H1 (cell line): ENCODE results near the gene GTF3C5. TPM values are rescaled to one million over a fixed set of nuclear protein-coding genes. Genes with fewer than 3 reads are reported as not detected.

Source experiments
- CTCF ChIA-PET: fragments of 300-600 bp; sonication (Branson Sonifier 250); formaldehyde crosslinking; loops from one replicate; lab custom pipeline; 2021; ENCODE audit not compliant: partially characterized antibody; lab: Charles Lee
- POLR2A ChIA-PET: fragments of 300-600 bp; sonication (Branson Sonifier 250); formaldehyde crosslinking; loops from one replicate; lab custom pipeline; 2021; ENCODE audit warnings: inconsistent platforms; ENCODE audit not compliant: partially characterized antibody; lab: Charles Lee
- DNase-seq, 2 experiments: peaks; one replicate each; pipeline versions ENCODE4 v3.0.0 to v3.0.0-alpha.2; 2010 to 2022; ENCODE audit warnings: low spot score in 2 of 2, low read depth in 1 of 2, mixed read lengths in 1 of 2
- FAIRE-seq: peaks from 2 replicates; lab custom pipeline; 2011; peaks lifted over from hg19 to GRCh38; lab: Jason Lieb, UNC
- H2AFZ ChIP-seq: 2 replicates; pipeline ENCODE4 v1.8.1; 2012; ENCODE audit warnings: low read length, inconsistent platforms
- H2AK5ac ChIP-seq: 2 replicates; pipeline ENCODE4 v1.6.1; 2013; ENCODE audit warnings: low read depth, low read length
- H2BK120ac ChIP-seq: replicated peaks from 2 replicates; pipeline ENCODE3; 2013; ENCODE audit warnings: low read depth, low read length, inconsistent platforms
- H2BK12ac ChIP-seq: 2 replicates; pipeline ENCODE4 v1.6.1; 2013; ENCODE audit warnings: low read depth, low read length
- H2BK15ac ChIP-seq: 2 replicates; pipeline ENCODE4 v1.6.1; 2013; ENCODE audit warnings: low read length
- H2BK20ac ChIP-seq: 2 replicates; pipeline ENCODE4 v1.6.1; 2013; ENCODE audit warnings: low read length
- H2BK5ac ChIP-seq: 2 replicates; pipeline ENCODE4 v1.6.1; 2013; ENCODE audit warnings: low read depth, low read length
- H3K14ac ChIP-seq: 2 replicates; pipeline ENCODE4 v1.6.1; 2013; ENCODE audit warnings: inconsistent platforms; ENCODE audit not compliant: insufficient read length
- H3K18ac ChIP-seq: 2 replicates; pipeline ENCODE4 v1.6.1; 2013; ENCODE audit warnings: low read length; ENCODE audit errors: extremely low read depth
- H3K23ac ChIP-seq: 2 replicates; pipeline ENCODE4 v1.6.1; 2013; ENCODE audit warnings: inconsistent platforms; ENCODE audit not compliant: insufficient read length
- H3K23me2 ChIP-seq: 2 replicates; pipeline ENCODE4 v1.6.1; 2013; ENCODE audit warnings: low read depth, low read length
- H3K27ac ChIP-seq: 2 replicates; pipeline ENCODE4 v1.6.1; 2011; ENCODE audit warnings: low read depth, low read length, inconsistent platforms
- H3K27me3 ChIP-seq, 4 experiments: replicated peaks in 1 of 4; 1 replicate in 1 of 4; 2 replicates in 3 of 4; pipeline versions ENCODE4 v1.6.1 to v1.8.1; 2011 to 2013; ENCODE audit warnings: low read length in 3 of 4, mild to moderate bottlenecking in 3 of 4, inconsistent platforms in 2 of 4, mixed read lengths in 2 of 4, moderate library complexity in 1 of 4; ENCODE audit not compliant: control insufficient read depth in 3 of 4, insufficient read depth in 3 of 4; ENCODE audit errors: extremely low read depth in 1 of 4
- H3K36me3 ChIP-seq, 4 experiments: 2 replicates each; pipeline versions ENCODE4 v1.6.1 to v1.8.1; 2011 to 2013; ENCODE audit warnings: mild to moderate bottlenecking in 4 of 4, low read length in 3 of 4, moderate library complexity in 2 of 4, control low read depth in 1 of 4, inconsistent platforms in 1 of 4; ENCODE audit not compliant: insufficient read depth in 4 of 4, control insufficient read depth in 2 of 4
- H3K4ac ChIP-seq: replicated peaks from 2 replicates; pipeline ENCODE3; 2013; ENCODE audit warnings: low read length, low read depth, mixed read lengths, inconsistent platforms; ENCODE audit not compliant: insufficient read length
- H3K4me1 ChIP-seq, 4 experiments: replicated peaks in 1 of 4; 1 replicate in 1 of 4; 2 replicates in 3 of 4; pipeline versions ENCODE4 v1.6.1 to v1.8.1; 2011 to 2013; ENCODE audit warnings: low read length in 3 of 4, inconsistent platforms in 2 of 4, mixed read lengths in 1 of 4; ENCODE audit not compliant: insufficient read depth in 4 of 4, control insufficient read depth in 3 of 4
- H3K4me2 ChIP-seq, 2 experiments: 2 replicates each; pipeline versions ENCODE4 v1.6.1 to v1.8.1; 2011 to 2013; ENCODE audit warnings: low read depth in 2 of 2, low read length in 2 of 2, control low read depth in 1 of 2, inconsistent platforms in 1 of 2, mild to moderate bottlenecking in 1 of 2; ENCODE audit not compliant: insufficient read depth in 1 of 2
- H3K4me3 ChIP-seq, 4 experiments: fragments of 200-600, 300-600 bp in 1 of 4; sonication (generic), shearing (Covaris generic), sonication (Bioruptor Twin) in 1 of 4; 2 replicates each; pipeline versions ENCODE4 v1.5.1 to v1.8.1; 2011 to 2016; ENCODE audit warnings: low read length in 4 of 4, low read depth in 3 of 4, control low read depth in 2 of 4, inconsistent platforms in 2 of 4, mild to moderate bottlenecking in 2 of 4, mixed read lengths in 1 of 4, moderate library complexity in 1 of 4; ENCODE audit not compliant: insufficient read depth in 2 of 4; ENCODE audit errors: extremely low read depth in 1 of 4
- H3K56ac ChIP-seq: replicated peaks from 2 replicates; pipeline ENCODE3; 2013; ENCODE audit warnings: low read depth, mild to moderate bottlenecking, mixed read lengths, low read length, inconsistent platforms; ENCODE audit not compliant: insufficient read length
- H3K79me1 ChIP-seq: 2 replicates; pipeline ENCODE4 v1.6.1; 2013; ENCODE audit warnings: low read depth, low read length, control low read depth
- H3K79me2 ChIP-seq, 2 experiments: 2 replicates each; pipeline versions ENCODE4 v1.6.1 to v1.8.1; 2012 to 2013; ENCODE audit warnings: low read length in 2 of 2, mild to moderate bottlenecking in 2 of 2, inconsistent platforms in 1 of 2; ENCODE audit not compliant: insufficient read depth in 2 of 2, control insufficient read depth in 1 of 2
- H3K9ac ChIP-seq, 4 experiments: replicated peaks in 1 of 4; 1 replicate in 1 of 4; 2 replicates in 3 of 4; pipeline versions ENCODE4 v1.6.1 to v1.8.1; 2011 to 2013; ENCODE audit warnings: low read depth in 3 of 4, low read length in 3 of 4, control low read depth in 2 of 4, mild to moderate bottlenecking in 2 of 4, moderate library complexity in 2 of 4, inconsistent platforms in 1 of 4; ENCODE audit errors: extremely low read depth in 1 of 4
- H3K9me3 ChIP-seq, 2 experiments: 2 replicates each; pipeline versions ENCODE4 v1.6.1 to v1.8.1; 2012 to 2013; ENCODE audit warnings: mild to moderate bottlenecking in 2 of 2, moderate library complexity in 2 of 2, control low read depth in 1 of 2, inconsistent platforms in 1 of 2, low read depth in 1 of 2, low read length in 1 of 2, mixed read lengths in 1 of 2; ENCODE audit not compliant: insufficient read depth in 2 of 2
- H4K20me1 ChIP-seq, 2 experiments: replicated peaks in 1 of 2; 2 replicates each; pipeline versions ENCODE3 to v1.8.1; 2011 to 2013; ENCODE audit warnings: inconsistent platforms in 2 of 2, low read length in 2 of 2, mild to moderate bottlenecking in 1 of 2; ENCODE audit not compliant: insufficient read depth in 2 of 2, control insufficient read depth in 1 of 2
- H4K5ac ChIP-seq: 2 replicates; pipeline ENCODE4 v1.6.1; 2013; ENCODE audit warnings: low read length, low read depth, mixed read lengths, inconsistent platforms; ENCODE audit not compliant: insufficient read length
- H4K8ac ChIP-seq: 2 replicates; pipeline ENCODE4 v1.8.0; 2013; ENCODE audit warnings: mild to moderate bottlenecking, moderate library complexity, low read length, inconsistent platforms; ENCODE audit not compliant: insufficient read depth; ENCODE audit errors: extremely low read depth
- H4K91ac ChIP-seq: replicated peaks from 2 replicates; pipeline ENCODE3; 2013; ENCODE audit warnings: low read length, mixed read lengths, inconsistent platforms; ENCODE audit not compliant: insufficient read length
- BCL11A ChIP-seq, 2 experiments: IDR thresholded peaks; one replicate each; pipeline ENCODE4 v1.6.1; 2011; ENCODE audit warnings: low read depth in 2 of 2, low read length in 2 of 2, mild to moderate bottlenecking in 2 of 2
- POLR2AphosphoS5 ChIP-seq: IDR thresholded peaks from 2 replicates; pipeline ENCODE4 v1.6.1; 2011; ENCODE audit warnings: low read depth, low read length
- SIN3A ChIP-seq, 2 experiments: IDR thresholded peaks in 1 of 2; conservative IDR thresholded peaks in 1 of 2; 2 replicates each; pipeline ENCODE4 v1.6.1; 2011 to 2012; ENCODE audit warnings: low read length in 2 of 2, improper control_type of control experiment in 1 of 2, low read depth in 1 of 2, mild to moderate bottlenecking in 1 of 2
- YY1 ChIP-seq: IDR thresholded peaks from 2 replicates; pipeline ENCODE4 v1.6.1; 2011; ENCODE audit warnings: low read depth, mild to moderate bottlenecking, low read length
- WGBS, 2 experiments: shearing (Covaris generic) in 1 of 2; methylation state at CpG; one replicate each; pipeline versions ENCODE4 v1.1.6 to v1.1.7; 2013 to 2015; ENCODE audit warnings: low lambda C conversion rate in 2 of 2, mixed read lengths in 2 of 2, inconsistent platforms in 1 of 2, low coverage in 1 of 2, missing lambda C conversion rate in 1 of 2; ENCODE audit not compliant: insufficient replicate concordance in 2 of 2, insufficient coverage in 1 of 2, insufficient read length in 1 of 2; ENCODE audit errors: extremely low coverage in 1 of 2, missing lambda C conversion rate in 1 of 2; 5-methylcytosine and 5-hydroxymethylcytosine counted together
- polyA plus RNA-seq, 7 experiments: library from polyadenylated mRNA; depleted of rRNA in 3 of 7; stranded (reverse) in 5 of 7; unstranded in 2 of 7; fragments of >200 nt in 5 of 7; fragments of 200-250 nt in 2 of 7; gene quantifications; 1 replicate in 5 of 7; 2 replicates in 1 of 7; 4 replicates in 1 of 7; pipeline versions ENCODE4 v1.2.1 to v1.2.3, GENCODE V29; 2011 to 2013; ENCODE audit warnings: missing spikeins in 2 of 7, mixed read lengths in 2 of 7
- total RNA-seq: library from RNA; stranded (reverse); fragmentation: NEBNext Ultra II Directional; extraction: Animal tissue kit (Norgen Biotek cat#: 25700); gene quantifications from 2 replicates; pipeline ENCODE4 v1.2.1, GENCODE V29; 2021

The GTF3C5 gene
- total and polyA plus RNA-seq, 2 of the 8 experiments (the other 6 are each of a cell fraction or from before 2014, with no cell fraction given), result 78.7 to 87.1 TPM

- 88% methylated on average over 7 of the region's 7 CpGs; no CpG with 5 or more reads in 1 of the 2 experiments for WGBS, 2 experiments
- no peak overlapping the region for H3K4me3 ChIP-seq
- no peak for TF ChIP-seq SIN3A (conservative IDR thresholded peaks at IDR 0.05 in 1 of 2, IDR thresholded peaks at IDR 0.05 in 1 of 2; ENCODE audit: low read depth in 1 of 2, low read length in 2 of 2)
- no peak for TF ChIP-seq POLR2AphosphoS5
- TF ChIP-seq YY1, result no peak
- TF ChIP-seq BCL11A (IDR thresholded peaks at IDR 0.05; ENCODE audit: low read depth in 2 of 2, low read length in 2 of 2), result no peak
These were observed 58.0 kb downstream of the GTF3C5 start for GRCh38 chr9:133088756-133089155.

More at GRCh38 chr9:133088756-133089155, 58.0 kb downstream of the GTF3C5 start:
- H3K36me3 ChIP-seq, result no peaks in the 10 kb centered on the region
- no peak overlapping the region for H3K4ac ChIP-seq
- H4K91ac ChIP-seq, result no peak overlapping the region
- no peak overlapping the region for H2AK5ac ChIP-seq
- no peaks in the 10 kb centered on the region for H3K23me2 ChIP-seq
- H2BK12ac ChIP-seq, result no peak overlapping the region; the same call in 1 of the 2 replicates
- H2BK5ac ChIP-seq, result no peak overlapping the region
- no peak overlapping the region for H3K14ac ChIP-seq
- H3K9ac ChIP-seq, result no peak overlapping the region
- DNase-seq, result no peak
- H3K4me1 ChIP-seq, result no peaks in the 10 kb centered on the region
- H3K23ac ChIP-seq, result no peak overlapping the region
- no peak for FAIRE-seq
- no peaks in the 10 kb centered on the region for H3K79me1 ChIP-seq
- H2BK120ac ChIP-seq, result no peak overlapping the region
- H3K18ac ChIP-seq, result no peak overlapping the region
- H3K79me2 ChIP-seq, result no peaks in the 10 kb centered on the region
- H4K8ac ChIP-seq, result no peak overlapping the region
- no peak overlapping the region for H2BK20ac ChIP-seq
- no peaks in the 10 kb centered on the region for H4K20me1 ChIP-seq
- no peak overlapping the region for H2BK15ac ChIP-seq
- no peaks in the 10 kb centered on the region for H3K9me3 ChIP-seq
- CTCF ChIA-PET, result interaction anchor here (1.1 to 2.9 kb wide), 5 partner anchors 15 to 241 kb away, joined by 3 to 23 read pairs (median 4); no protein-coding TSS in a partner anchor
- H3K4me2 ChIP-seq, result no peak overlapping the region
- POLR2A ChIA-PET, result no interaction called here
- no peak overlapping the region for H3K27ac ChIP-seq
- H4K5ac ChIP-seq, result no peak overlapping the region
- peaks cover 0 to 3% (median 0%) of the 10 kb centered on the region in 4 experiments; a peak in 1 of 7 replicates for H3K27me3 ChIP-seq
- H2AFZ ChIP-seq, result no peak overlapping the region
- H3K56ac ChIP-seq, result no peak overlapping the region
